DOHH2 (cell line): Measurements from ENCODE around the gene ALOXE3.

Experiments
- H3F3A ChIP-seq: fragments of 200-600 bp; sonication (generic), shearing (Covaris generic); 2 replicates; pipeline ENCODE4 v1.6.0; 2016; ENCODE audit warnings: antibody characterized with exemption, mild to moderate bottlenecking; ENCODE audit not compliant: control insufficient read depth, insufficient read depth
- H3K27ac ChIP-seq: fragments of 200-600 bp; sonication (generic); 2 replicates; pipeline ENCODE4 v1.5.1; 2014; ENCODE audit warnings: low read depth, mild to moderate bottlenecking, low read length, moderate library complexity
- H3K27me3 ChIP-seq: fragments of 200-600 bp; sonication (generic); 2 replicates; pipeline ENCODE4 v1.6.1; 2014; ENCODE audit warnings: mild to moderate bottlenecking, low read length, mixed read lengths; ENCODE audit not compliant: control insufficient read depth
- H3K36me3 ChIP-seq: fragments of 200-600 bp; sonication (generic); 2 replicates; pipeline ENCODE4 v1.6.1; 2014; ENCODE audit warnings: mild to moderate bottlenecking, low read length, moderate library complexity, mixed read lengths; ENCODE audit not compliant: control insufficient read depth
- H3K4me1 ChIP-seq: fragments of 200-600 bp; sonication (generic); 2 replicates; pipeline ENCODE4 v1.6.1; 2014; ENCODE audit warnings: mild to moderate bottlenecking, low read length, mixed read lengths; ENCODE audit not compliant: control insufficient read depth
- H3K4me2 ChIP-seq: fragments of 200-600 bp; sonication (generic); 2 replicates; pipeline ENCODE4 v1.6.0; 2014; ENCODE audit warnings: mild to moderate bottlenecking, low read length, moderate library complexity
- H3K4me3 ChIP-seq: fragments of 200-600 bp; sonication (generic); 2 replicates; pipeline ENCODE4 v1.5.1; 2014; ENCODE audit warnings: mild to moderate bottlenecking, low read length, mixed read lengths
- H3K79me2 ChIP-seq: fragments of 200-600 bp; sonication (generic); 2 replicates; pipeline ENCODE4 v1.6.1; 2014; ENCODE audit warnings: mild to moderate bottlenecking, low read length, mixed read lengths; ENCODE audit not compliant: control insufficient read depth
- H3K9me2 ChIP-seq: fragments of 200-600 bp; sonication (generic); replicated peaks from 2 replicates; pipeline ENCODE4 v1.6.1; 2014; ENCODE audit warnings: mild to moderate bottlenecking, low read length, mixed read lengths; ENCODE audit not compliant: control insufficient read depth
- H3K9me3 ChIP-seq: fragments of 200-600 bp; sonication (generic); 2 replicates; pipeline ENCODE4 v1.6.1; 2014; ENCODE audit warnings: antibody characterized with exemption, low read length, mixed read lengths; ENCODE audit not compliant: control insufficient read depth, insufficient read depth
- H4K20me1 ChIP-seq: fragments of 200-600 bp; sonication (generic); 2 replicates; pipeline ENCODE4 v1.6.0; 2014; ENCODE audit warnings: low read depth, mild to moderate bottlenecking, antibody characterized with exemption, low read length, moderate library complexity; ENCODE audit not compliant: control insufficient read depth, insufficient read depth
- EZH2phosphoT487 ChIP-seq: fragments of 200-600 bp; sonication (generic); IDR thresholded peaks from 2 replicates; pipeline ENCODE4 v1.6.1; 2017; ENCODE audit warnings: borderline replicate concordance, mild to moderate bottlenecking, antibody characterized with exemption, low read length, moderate library complexity, mixed read lengths
- TF ChIP-seq, protein P1 (sequence below): fragments of 200-600 bp; sonication (generic); IDR thresholded peaks from one replicate; pipeline ENCODE4 v1.5.1; 2014; ENCODE audit warnings: antibody characterized with exemption, mild to moderate bottlenecking, low read depth, low read length; ENCODE audit not compliant: poor library complexity, severe bottlenecking

Gene ALOXE3

DNA sequence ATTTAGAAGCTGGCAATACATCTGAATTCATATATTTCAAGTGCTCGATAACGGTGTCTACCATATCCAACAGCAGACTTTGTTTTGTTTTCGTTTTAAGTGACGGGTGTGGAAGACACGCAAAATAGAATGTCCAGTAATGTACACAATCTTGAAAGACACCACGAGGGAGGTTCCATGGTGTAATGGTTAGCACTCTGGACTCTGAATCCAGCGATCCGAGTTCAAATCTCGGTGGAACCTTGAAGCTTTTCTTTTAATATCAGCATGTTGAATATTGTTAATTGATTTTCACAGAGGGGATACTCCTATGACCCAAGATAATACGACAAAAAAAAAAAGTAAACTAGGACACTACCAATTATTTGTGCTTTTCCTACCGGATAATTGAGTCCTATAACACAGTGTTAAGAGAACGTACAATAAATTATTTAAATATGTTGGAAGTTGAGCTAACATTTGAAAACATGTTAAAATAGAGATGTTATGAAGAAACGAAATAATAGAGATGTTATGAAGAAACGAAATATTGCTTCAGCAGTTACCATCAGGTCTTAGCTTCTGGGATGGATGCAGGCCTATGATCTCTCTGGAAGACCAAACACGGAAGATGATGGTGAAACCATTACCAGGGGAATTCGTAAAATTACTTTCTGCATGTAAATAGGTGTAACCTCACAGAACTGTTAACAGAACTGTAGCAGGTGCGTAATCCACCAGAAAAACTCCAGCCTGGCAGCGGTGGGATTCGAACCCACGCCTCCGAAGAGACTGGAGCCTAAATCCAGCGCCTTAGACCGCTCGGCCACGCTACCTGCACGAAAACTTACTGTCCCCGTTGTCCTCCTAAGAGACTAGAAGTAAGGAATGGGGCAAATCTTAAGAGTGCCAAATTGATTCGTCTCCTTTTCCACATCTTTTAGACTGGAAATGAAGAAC lies 1.5 kb upstream of the ALOXE3 start:
- peaks cover 24% of the 10 kb centered on the region for H3F3A ChIP-seq
- no peaks in the 10 kb centered on the region for H3K9me2 ChIP-seq
- no peaks in the 10 kb centered on the region for H3K36me3 ChIP-seq

DNA sequence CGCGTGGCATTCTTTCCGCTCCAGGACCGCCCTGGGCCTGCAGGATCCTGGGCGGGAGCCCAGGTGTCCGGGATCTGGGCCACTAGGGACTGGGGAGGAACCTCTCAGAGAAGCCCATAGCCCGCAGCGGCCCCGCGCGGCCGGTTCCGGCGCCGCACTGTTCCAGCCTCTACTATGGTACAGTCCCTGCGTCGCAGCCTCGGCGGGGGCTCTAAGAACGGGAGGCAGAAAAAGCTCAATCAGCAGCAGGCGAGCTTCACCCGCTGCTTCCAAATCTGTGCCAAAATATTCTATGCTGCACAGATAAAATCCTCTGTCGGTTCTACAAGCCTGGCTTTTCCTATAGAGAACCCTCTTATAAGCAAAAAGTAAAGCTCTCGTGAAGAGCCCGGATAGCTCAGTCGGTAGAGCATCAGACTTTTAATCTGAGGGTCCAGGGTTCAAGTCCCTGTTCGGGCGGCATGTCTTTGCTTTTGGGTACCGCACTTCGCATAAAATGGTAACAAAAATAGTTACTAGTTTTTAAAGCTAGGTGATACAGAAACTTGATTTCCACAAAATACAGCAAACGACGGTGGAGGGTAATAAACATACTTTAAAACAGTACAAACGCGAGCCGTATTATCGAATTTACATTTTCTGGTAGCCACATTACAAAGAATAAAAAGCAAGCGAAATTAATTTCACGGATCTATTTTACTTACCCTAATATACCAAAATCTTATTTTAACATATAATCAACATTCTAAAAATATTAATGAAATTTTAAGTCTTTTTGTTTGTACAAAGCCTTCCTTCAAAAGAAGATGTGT lies 661 bp upstream of the ALOXE3 start:
- Histone ChIP-seq H3K4me3 (peak overlapping the region; percentile 80), H3K36me3 (no peaks in the 10 kb centered on the region), H3K79me2 (no peaks in the 10 kb centered on the region), H3K9me3 (no peaks in the 10 kb centered on the region), H3K4me1 (peaks cover 57% of the 10 kb centered on the region), H3F3A (peaks cover 21% of the 10 kb centered on the region), H3K4me2 (peak overlapping the region; percentile 98), H3K9me2 (no peaks in the 10 kb centered on the region), H3K27ac (peak overlapping the region; percentile 3; the same call in 1 of the 2 replicates), H4K20me1 (no peaks in the 10 kb centered on the region), H3K27me3 (peaks cover 70% of the 10 kb centered on the region)
- TF ChIP-seq, protein P1, sequence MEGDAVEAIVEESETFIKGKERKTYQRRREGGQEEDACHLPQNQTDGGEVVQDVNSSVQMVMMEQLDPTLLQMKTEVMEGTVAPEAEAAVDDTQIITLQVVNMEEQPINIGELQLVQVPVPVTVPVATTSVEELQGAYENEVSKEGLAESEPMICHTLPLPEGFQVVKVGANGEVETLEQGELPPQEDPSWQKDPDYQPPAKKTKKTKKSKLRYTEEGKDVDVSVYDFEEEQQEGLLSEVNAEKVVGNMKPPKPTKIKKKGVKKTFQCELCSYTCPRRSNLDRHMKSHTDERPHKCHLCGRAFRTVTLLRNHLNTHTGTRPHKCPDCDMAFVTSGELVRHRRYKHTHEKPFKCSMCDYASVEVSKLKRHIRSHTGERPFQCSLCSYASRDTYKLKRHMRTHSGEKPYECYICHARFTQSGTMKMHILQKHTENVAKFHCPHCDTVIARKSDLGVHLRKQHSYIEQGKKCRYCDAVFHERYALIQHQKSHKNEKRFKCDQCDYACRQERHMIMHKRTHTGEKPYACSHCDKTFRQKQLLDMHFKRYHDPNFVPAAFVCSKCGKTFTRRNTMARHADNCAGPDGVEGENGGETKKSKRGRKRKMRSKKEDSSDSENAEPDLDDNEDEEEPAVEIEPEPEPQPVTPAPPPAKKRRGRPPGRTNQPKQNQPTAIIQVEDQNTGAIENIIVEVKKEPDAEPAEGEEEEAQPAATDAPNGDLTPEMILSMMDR = peak; percentile 95
- no peak for TF ChIP-seq EZH2phosphoT487

More for the DNA sequence above, 1.5 kb upstream of the ALOXE3 start:
- 0 out of 2 replicates have a peak, but pooled peaks cover 7% of the 10 kb centered on the region for H4K20me1 ChIP-seq
- H3K4me2 ChIP-seq = peak overlapping the region; percentile 98
- peak overlapping the region; percentile 80 for H3K4me3 ChIP-seq
- H3K79me2 ChIP-seq = no peaks in the 10 kb centered on the region
- H3K4me1 ChIP-seq = peaks cover 66% of the 10 kb centered on the region
- TF ChIP-seq, protein P1 = no peak
- no peak for TF ChIP-seq EZH2phosphoT487
- H3K9me3 ChIP-seq = no peaks in the 10 kb centered on the region
- H3K27ac ChIP-seq = peak overlapping the region; percentile 41
- peaks cover 70% of the 10 kb centered on the region for H3K27me3 ChIP-seq

DNA sequence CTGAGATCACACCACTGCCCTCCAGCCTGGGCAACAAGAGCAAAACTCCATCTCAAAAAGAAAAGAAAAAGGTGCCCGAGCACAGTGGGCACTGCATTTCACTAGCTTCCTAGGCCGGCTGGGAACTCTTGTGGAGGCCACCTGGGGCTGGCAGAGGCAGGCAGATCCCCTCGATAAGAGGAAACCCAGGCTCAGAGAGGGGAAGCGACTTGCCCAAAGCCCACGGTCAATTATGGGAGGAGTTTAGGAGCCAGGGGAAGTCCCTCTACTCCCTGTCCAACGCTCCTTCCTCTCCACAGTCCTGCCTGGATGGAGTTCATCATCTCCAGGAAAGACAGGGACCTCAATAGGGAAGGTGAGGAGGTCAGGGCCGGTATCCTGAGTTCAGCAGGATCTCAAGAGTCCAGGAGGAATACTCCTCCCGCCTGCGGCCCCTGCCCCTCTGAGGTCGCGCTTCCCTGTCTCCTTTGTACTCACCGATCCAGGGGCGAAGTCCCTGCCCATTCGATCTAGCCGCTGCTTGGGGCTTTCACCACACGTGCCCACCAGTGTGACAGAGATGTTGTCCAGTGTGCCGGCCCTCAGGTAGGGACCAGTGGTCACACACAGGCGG lies 841 bp downstream of the ALOXE3 start:
- H3K4me1 ChIP-seq = peaks cover 42% of the 10 kb centered on the region
- H3K36me3 ChIP-seq = no peaks in the 10 kb centered on the region
- no peaks in the 10 kb centered on the region for H3K9me3 ChIP-seq
- H3K9me2 ChIP-seq = no peaks in the 10 kb centered on the region
- no peak overlapping the region for H3K27ac ChIP-seq
- no peaks in the 10 kb centered on the region for H3K79me2 ChIP-seq
- peak; percentile 93; the same call in 1 of the 2 replicates for TF ChIP-seq EZH2phosphoT487
- TF ChIP-seq, protein P1 = no peak
- H3K27me3 ChIP-seq = peaks cover 63% of the 10 kb centered on the region
- H3K4me2 ChIP-seq = peak overlapping the region; percentile 98
- no peaks in the 10 kb centered on the region for H4K20me1 ChIP-seq
- peak overlapping the region; percentile 80 for H3K4me3 ChIP-seq
- peaks cover 18% of the 10 kb centered on the region for H3F3A ChIP-seq
